ES-I3 (cell line): ENCODE measurements around the gene CHD9.
"Not testable (repeated sequence)": the region's sequence is repeated elsewhere in the genome, so short reads cannot be mapped to it uniquely, and the experiment has no call there.

Experiments
- H3K36me3 ChIP-seq: 2 replicates; pipeline ENCODE4 v1.6.1; 2013; ENCODE audit warnings: mild to moderate bottlenecking, low read length, control low read depth, moderate library complexity; ENCODE audit not compliant: insufficient read depth
- H3K4me1 ChIP-seq: 2 replicates; pipeline ENCODE4 v1.6.1; 2013; ENCODE audit warnings: mild to moderate bottlenecking, control low read depth, low read length; ENCODE audit not compliant: insufficient read depth
- H3K9ac ChIP-seq: 2 replicates; pipeline ENCODE4 v1.6.1; 2013; ENCODE audit warnings: low read depth, mild to moderate bottlenecking, low read length, moderate library complexity
- H3K9me3 ChIP-seq: 2 replicates; pipeline ENCODE4 v1.6.1; 2013; ENCODE audit warnings: mild to moderate bottlenecking, low read length, moderate library complexity; ENCODE audit not compliant: control insufficient read depth, insufficient read depth

Gene CHD9

GRCh38 chr16:53054670-53055485, at the start of gene CHD9:
Gene CHD9 (plus strand): TSS chr16:53054991. CDS start chr16:53156090, 101,099 bp downstream.
- H3K9ac ChIP-seq = peak within 1 kb of the TSS; percentile 92
- no peaks in the 10 kb centered on the region for H3K9me3 ChIP-seq
- peaks cover 14% of the 10 kb centered on the region for H3K4me1 ChIP-seq
- no peaks in the 10 kb centered on the region for H3K36me3 ChIP-seq

GRCh38 chr16:53007095-53007494, 47.7 kb upstream of the CHD9 start:
- Histone ChIP-seq H3K9me3 (no peaks in the 10 kb centered on the region), H3K9ac (no peak overlapping the region), H3K36me3 (no peaks in the 10 kb centered on the region), H3K4me1 (no peaks in the 10 kb centered on the region)

- H3K9me3 ChIP-seq = no peaks in the 10 kb centered on the region
- H3K4me1 ChIP-seq = no peaks in the 10 kb centered on the region
- no peaks in the 10 kb centered on the region for H3K36me3 ChIP-seq
- H3K9ac ChIP-seq = no peak overlapping the region
Measured at GRCh38 chr16:53014287-53014686, 40.5 kb upstream of the CHD9 start.

- no peak overlapping the region for H3K9ac ChIP-seq
- H3K4me1 ChIP-seq = no peaks in the 10 kb centered on the region
- no peaks in the 10 kb centered on the region for H3K9me3 ChIP-seq
- H3K36me3 ChIP-seq = no peaks in the 10 kb centered on the region
Measured at GRCh38 chr16:53018834-53019416, 35.9 kb upstream of the CHD9 start.

- Histone ChIP-seq H3K4me1 (no peaks in the 10 kb centered on the region), H3K9ac (no peak overlapping the region), H3K36me3 (no peaks in the 10 kb centered on the region), H3K9me3 (no peaks in the 10 kb centered on the region)
Measured at GRCh38 chr16:53022374-53022773, 32.4 kb upstream of the CHD9 start.

GRCh38 chr16:53024045-53024444, 30.7 kb upstream of the CHD9 start:
- Histone ChIP-seq H3K36me3 (no peaks in the 10 kb centered on the region), H3K9ac (no peak overlapping the region), H3K4me1 (no peaks in the 10 kb centered on the region), H3K9me3 (no peaks in the 10 kb centered on the region)

GRCh38 chr16:53029971-53030370, 24.8 kb upstream of the CHD9 start:
- peaks cover 17% of the 10 kb centered on the region for H3K4me1 ChIP-seq
- H3K36me3 ChIP-seq = no peaks in the 10 kb centered on the region
- no peak overlapping the region for H3K9ac ChIP-seq
- H3K9me3 ChIP-seq = peaks cover 9% of the 10 kb centered on the region; the same call in 1 of the 2 replicates

GRCh38 chr16:53031323-53031942, 23.4 kb upstream of the CHD9 start:
- Histone ChIP-seq H3K4me1 (peaks cover 17% of the 10 kb centered on the region), H3K36me3 (no peaks in the 10 kb centered on the region), H3K9ac (no peak overlapping the region; the same call in 1 of the 2 replicates), H3K9me3 (peaks cover 9% of the 10 kb centered on the region; the same call in 1 of the 2 replicates)

GRCh38 chr16:53034306-53034705, 20.5 kb upstream of the CHD9 start:
- Histone ChIP-seq H3K4me1 (peaks cover 17% of the 10 kb centered on the region), H3K9me3 (peaks cover 9% of the 10 kb centered on the region; the same call in 1 of the 2 replicates), H3K36me3 (no peaks in the 10 kb centered on the region), H3K9ac (no peak overlapping the region)

GRCh38 chr16:53035176-53035942, 19.4 kb upstream of the CHD9 start:
- H3K4me1 ChIP-seq = peaks cover 14% of the 10 kb centered on the region
- peaks cover 9% of the 10 kb centered on the region; the same call in 1 of the 2 replicates for H3K9me3 ChIP-seq

GRCh38 chr16:53036066-53036465, 18.7 kb upstream of the CHD9 start:
- Histone ChIP-seq H3K9me3 (peaks cover 9% of the 10 kb centered on the region; the same call in 1 of the 2 replicates), H3K36me3 (0 out of 2 replicates have a peak, but pooled peaks cover 2% of the 10 kb centered on the region), H3K9ac (no peak overlapping the region), H3K4me1 (peaks cover 9% of the 10 kb centered on the region)

More at GRCh38 chr16:53035176-53035942, 19.4 kb upstream of the CHD9 start:
- H3K9ac ChIP-seq = no peak overlapping the region
- H3K36me3 ChIP-seq = 0 out of 2 replicates have a peak, but pooled peaks cover under 1% of the 10 kb centered on the region

GRCh38 chr16:53036711-53037110, 18.1 kb upstream of the CHD9 start:
- not testable (repeated sequence) for H3K9me3 ChIP-seq, H3K9ac ChIP-seq, H3K36me3 ChIP-seq, H3K4me1 ChIP-seq

GRCh38 chr16:53040788-53041187, 14.0 kb upstream of the CHD9 start:
- Histone ChIP-seq H3K36me3 (0 out of 2 replicates have a peak, but pooled peaks cover 2% of the 10 kb centered on the region), H3K4me1 (peaks cover 8% of the 10 kb centered on the region), H3K9me3 (no peaks in the 10 kb centered on the region), H3K9ac (no peak overlapping the region)
